Stimulated activated CD8-positive, alpha-beta memory T cell treated with anti-CD3 and anti-CD28 coated beads, Interleukin-12 subunit alpha, Interleukin-12 subunit beta, amount 100 ng/mL, for 1 hour (primary cell): ENCODE data around the gene KRT222.

Experiments
- DNase-seq: peaks from one replicate; pipeline ENCODE4 v3.0.0-alpha.2; 2020; ENCODE audit warnings: low read depth

Gene KRT222

DNA sequence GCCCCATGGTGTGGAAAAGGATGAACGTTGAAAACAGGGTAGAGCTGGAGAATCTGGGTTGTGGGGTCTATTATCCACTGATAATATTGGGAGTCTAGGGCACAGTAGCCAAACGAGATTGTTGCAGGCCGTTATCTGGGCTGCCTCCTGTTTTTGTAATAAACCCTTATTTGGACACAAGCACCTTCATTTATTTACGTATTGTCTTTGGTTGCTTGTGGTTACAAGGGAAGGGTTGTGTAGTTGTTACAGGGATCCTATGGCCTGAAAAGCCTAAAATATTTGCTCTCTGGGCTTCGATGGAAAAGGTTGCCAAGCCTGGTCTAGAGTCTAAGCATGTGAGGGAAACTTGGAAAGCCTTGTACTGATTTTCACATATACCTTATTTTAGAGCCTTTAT is 13.0 kb downstream of the KRT222 start:
- no peak for DNase-seq

DNA sequence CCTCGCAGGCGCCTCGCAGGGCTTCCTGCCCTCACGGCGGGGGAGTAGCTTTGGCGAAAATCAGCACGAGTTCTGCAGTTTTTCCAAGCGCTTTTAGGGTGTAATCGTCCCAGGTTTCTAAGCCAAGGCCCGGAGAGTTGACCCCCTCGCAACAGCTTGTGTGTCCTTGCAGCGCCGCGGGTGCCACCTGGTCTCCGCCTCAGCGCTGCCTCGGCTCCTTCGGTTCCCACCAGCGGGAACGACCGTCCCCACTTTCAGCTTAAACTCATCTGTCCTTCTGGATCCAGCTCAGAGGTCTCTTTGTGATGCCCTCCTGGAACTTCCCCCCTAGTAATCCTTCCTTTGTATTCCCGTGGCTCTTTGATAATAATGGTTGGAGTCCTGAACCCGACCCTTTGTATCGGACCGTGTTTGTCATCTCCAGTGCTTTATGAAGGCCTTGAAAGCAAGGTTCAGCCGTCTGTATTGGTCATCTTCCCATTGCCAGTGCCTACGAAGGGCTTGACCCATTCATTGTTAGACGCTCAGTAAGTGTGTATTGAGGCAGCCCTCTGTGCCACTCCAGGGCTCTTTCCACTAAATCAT is 16.5 kb downstream of the KRT222 start:
- DNase-seq, result no peak

DNA sequence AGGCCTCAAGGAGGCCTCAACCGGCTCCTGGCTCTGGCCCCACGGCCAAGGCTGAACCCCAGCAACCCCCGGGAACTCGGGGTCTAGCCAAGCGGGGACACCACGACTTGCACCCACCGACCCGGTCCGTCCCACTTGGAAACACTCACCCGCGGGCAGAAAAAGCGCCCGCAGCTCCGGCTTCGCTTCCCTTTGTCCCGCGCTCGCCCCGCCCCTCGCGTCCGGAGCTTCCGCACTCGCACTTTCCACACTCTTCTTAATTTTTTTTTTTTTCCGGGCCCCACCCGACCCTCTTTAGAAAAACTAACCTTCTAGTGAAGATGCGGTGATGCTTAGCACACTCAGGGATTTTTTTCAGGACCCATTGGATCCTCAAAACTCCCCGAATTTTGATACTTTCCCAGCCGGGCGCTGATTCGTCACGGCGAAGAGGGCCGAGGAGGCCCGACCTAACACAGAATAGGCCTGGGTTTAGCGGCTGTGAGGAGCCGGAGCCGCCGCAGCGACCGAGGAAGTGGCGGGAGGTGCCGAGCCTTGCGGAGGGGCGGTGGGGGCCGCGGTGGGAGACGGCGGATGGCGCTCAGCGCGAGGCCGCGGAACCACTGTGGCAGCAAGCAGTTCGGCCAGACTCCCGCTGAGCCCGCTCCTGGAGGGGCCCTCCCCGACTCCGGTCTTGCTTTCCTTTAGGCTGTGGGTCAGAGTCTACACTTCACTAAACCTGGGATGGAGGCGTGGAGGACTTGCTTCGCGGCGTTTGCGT is 17.2 kb downstream of the KRT222 start, which contains the start of gene SMARCE1:
TSS of gene SMARCE1 (minus strand) at position 195 of the 760 bp plus-strand sequence. CDS start 2,016 bp downstream, outside the sequence.
- peak; percentile 51 for DNase-seq

DNA sequence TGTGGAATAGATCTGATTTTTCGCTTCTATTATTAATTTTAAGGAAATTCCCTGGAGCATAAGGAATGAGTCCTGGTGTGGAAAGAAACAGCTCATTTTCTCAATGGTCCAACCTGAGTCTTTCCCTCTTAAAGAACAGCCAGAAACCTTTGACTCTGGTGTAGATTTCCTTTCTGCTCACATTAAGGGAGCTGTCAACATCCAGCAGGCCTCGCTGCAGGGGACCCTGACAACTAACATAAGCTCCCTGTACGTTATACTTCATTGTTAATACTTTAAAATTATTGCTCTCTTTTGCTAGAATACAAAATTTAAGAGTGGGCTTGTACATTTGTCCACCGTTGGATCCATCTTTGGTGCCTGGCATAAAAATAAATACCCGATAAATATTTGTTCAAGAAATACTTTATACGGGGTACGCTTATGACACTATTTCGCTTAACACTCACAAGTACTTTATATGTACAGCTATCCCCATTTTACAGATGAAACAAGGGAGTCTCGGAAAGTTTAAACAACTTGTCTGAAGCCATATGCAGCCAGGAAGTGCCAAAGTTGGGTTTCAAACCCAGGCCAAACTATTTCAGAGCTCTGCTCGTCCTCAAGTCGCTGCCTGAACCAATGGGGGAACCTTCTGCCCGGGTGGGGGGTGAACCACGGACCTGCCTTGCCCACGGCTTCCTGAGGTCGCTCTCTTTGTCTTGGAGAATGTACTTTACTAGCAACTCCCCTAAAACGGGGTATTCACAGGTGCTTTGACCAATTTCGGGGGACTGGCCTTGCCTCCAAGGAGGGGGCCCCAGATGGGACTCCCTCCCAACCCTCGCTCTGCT is 18.0 kb downstream of the KRT222 start:
- peak; percentile 22 for DNase-seq

DNA sequence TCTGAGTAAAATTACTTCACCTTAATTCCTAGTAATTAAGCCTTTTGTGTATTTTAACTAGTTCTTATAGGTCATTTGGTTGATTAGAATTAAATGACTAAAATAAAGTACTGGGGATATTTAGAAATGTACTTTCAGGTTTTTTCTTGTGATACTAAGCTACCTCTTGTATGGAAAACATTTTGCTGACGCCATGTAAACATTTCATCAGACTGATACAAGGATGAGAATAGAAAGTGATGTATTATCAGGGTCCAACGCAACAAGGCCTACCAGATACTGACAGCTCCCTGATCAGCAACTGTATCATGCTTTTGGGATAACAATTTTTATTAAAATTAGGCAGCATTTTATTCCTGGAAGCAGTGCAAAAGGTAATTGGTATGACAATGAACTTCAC is 19.0 kb downstream of the KRT222 start:
- DNase-seq, result no peak

DNA sequence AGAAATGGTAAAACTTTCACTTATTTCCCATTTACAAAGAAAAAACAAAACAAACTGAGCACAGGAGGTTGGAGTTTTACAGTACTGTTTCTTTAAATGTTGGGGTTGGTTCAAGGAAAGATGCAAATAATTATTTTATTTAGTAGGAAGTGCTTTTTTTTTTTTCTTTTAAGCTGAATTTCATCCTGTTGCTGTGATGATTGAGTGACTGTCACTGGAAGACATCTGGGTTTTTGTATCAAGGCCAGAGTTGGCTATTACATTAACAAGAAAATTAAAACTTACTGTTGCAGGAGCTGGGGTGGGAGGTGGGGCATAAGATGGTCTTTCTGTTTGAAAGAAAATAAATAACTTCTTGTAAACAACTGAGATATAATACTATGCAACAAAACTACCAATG is 19.7 kb downstream of the KRT222 start:
- no peak for DNase-seq

DNA sequence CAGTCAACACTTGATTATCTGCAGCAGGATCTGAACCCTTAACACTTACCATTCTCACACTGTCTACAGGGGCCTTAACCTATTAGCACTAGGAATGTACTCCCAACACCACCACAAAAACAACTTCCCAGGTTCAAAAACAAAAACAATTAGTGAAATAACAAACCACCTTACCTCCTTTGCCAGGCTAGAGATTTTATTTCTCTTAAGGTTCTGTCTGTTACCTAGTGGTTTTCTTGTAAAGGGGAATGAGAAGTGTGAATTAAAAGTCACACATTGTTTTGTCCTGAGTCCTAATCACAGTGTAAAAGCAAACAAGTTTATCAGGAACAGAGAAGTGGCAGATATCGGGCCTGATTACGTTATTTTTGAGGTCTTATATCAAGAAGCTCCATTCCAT is 27.0 kb downstream of the KRT222 start:
- no peak for DNase-seq

DNA sequence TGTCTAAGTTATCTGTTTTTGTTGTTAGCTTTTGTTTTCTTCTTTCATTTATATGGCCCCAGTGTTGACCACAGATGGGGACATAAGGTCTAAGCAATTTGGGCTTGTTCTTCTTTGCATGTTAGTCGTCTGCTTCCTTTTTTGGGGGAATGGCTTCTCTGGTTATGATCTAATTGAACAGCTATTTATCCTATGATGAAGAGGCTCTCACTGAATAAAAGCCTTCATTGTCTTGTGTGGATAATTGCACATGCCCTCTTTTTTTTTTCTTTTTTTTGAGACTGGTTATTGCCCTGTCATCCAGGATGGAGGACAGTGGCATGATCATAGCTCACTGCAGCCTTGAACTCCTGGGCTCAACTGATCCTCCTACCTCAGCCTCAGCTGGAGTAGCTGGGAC is 31.1 kb downstream of the KRT222 start:
- DNase-seq, result no peak

DNA sequence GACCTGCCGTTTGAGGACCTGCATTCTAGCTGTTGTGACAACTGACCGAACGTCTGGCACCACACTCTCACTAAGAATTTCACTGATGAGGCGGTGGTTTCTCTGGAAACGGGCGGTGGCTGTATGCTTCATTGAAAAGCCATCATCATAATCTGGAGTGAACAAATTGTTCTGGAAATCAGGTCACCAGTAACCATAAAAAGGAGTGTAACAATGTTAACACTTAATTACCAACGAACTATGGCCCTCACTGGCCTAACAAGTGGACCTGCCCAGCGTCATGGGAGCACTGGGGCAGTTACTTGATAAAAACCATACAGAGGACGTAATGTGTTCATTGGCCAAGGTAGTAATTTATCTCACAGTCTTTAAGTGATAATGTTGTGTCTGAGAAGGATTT is 32.8 kb downstream of the KRT222 start:
- DNase-seq, result no peak

DNA sequence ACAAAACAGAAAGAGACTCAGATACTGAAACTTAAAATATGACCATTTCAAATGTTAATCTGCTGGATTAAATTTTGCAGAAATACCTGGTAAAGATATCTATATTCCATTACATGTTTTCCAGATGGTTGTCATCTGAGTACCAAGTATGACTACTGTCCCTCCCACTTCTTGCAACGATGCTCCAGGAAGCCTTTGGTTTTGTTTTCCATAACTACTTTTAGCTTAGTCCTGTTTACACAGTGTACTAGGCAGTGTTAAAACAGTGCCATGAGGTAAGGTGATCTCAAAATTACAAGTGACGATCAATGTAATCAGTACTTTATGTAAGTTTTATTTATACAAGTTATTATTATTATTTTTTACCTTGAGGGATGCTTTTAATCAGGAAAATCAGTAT is 35.1 kb downstream of the KRT222 start:
- DNase-seq, result no peak

DNA sequence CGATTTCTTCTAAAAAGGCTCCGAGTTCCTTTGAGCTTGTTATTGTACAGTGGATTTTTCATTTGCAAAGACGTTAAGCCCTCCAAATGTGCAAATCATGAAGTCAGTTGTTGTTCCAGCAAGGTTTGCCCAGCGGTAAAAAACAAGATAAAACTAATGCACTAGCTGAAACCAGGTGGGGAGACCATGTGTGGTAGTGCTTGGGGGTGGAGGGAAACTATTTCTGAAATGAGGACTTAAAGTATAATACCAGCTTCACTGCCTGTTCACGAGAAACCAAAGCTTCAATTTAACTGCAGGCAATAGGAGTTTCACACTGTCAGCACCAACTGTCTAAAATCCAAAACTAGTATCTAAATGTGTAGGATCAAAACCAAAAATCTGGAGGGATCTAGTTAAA is 39.7 kb downstream of the KRT222 start:
- DNase-seq, result no peak

DNA sequence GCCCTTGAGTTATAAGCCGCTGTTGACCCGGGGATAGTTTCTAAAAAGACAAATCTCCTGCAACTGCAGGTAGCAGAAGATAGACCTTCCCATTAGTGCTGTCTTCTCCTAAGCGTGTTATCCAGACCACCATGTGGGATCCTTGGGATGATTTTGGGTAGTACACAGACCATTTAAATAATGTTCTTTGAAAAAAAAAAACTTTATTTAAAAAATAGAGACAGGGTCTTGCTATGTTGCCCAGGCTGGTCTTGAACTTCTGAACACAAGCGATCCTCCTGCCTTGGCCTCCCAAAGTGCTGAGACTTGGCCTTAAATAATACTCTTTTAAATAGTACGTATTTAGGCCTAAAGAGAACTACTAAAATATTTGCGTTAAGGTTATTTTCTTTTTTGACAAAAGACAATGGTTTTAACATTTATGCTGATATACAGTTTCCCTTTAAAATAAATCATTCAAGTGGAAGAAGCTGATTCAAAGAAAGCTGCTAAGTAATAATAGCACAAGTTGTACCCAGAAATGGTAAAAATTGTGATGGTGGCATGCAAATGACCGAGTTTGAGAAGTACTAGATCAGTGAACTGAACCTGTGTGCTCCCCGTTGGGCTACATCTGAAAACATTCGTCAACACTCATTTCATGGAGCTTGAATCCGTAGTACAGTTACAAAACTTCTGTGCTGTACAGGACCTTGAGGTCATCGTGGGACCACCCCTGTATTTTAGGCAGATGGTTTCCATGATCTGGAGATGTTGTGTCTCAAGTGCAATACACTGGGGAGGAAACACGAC is 41.4 kb downstream of the KRT222 start:
- DNase-seq, result no peak

DNA sequence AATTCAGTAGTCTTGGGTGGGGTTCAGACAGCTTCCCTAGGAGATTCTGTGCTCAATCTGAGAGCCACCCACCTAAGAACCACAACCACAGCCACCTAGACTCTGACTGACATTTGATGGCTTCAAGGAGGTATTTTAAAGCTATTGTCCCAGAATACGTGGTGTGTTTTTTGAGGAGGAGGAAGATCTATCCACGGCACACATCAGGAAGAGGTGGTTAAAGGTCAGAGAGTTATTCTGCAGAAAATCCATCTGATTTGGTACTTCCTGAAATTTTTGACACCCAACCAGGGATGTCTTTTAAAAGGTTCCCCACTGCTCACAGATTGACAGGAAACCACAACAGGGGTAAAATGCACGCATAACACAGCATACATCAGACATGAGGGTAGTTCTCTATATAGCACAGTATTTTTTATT is 42.5 kb downstream of the KRT222 start:
- no peak for DNase-seq

DNA sequence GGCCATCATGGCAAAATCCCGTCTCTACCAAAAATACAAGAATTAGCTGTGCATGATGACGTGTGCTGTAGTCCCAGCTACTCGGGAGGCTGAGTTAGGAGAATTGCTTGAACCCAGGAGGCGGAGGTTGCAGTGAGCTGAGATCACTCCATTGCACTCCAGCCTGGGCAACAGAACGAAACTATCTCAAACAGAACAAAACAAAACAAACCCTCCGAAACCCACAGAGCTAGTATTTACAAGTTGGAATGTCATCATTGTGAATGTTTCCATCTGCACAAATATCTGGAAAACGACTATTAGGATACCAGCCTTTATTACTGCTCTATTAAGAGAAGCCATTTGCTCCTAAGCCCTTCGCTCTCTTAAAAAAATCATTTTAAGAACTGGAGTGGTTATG is 43.4 kb downstream of the KRT222 start:
- no peak for DNase-seq

DNA sequence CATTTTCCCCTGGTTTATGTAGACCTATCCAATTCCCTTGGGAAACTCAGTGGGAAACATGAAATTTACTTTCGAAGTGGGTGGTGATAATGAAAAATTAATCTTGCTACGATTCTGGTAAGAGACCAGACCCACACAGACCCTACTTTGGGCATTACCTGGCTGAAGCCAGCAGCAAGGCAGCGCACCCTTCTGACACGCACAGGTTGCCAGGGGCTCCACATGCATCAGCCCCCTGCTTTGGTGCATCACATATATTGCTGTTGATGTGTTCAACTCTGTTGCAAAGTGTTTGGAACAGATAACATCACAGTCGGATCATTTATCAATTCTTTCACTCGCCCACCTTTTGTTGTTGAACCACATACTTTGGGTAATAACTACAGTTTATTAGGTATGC is 44.0 kb downstream of the KRT222 start:
- no peak for DNase-seq

DNA sequence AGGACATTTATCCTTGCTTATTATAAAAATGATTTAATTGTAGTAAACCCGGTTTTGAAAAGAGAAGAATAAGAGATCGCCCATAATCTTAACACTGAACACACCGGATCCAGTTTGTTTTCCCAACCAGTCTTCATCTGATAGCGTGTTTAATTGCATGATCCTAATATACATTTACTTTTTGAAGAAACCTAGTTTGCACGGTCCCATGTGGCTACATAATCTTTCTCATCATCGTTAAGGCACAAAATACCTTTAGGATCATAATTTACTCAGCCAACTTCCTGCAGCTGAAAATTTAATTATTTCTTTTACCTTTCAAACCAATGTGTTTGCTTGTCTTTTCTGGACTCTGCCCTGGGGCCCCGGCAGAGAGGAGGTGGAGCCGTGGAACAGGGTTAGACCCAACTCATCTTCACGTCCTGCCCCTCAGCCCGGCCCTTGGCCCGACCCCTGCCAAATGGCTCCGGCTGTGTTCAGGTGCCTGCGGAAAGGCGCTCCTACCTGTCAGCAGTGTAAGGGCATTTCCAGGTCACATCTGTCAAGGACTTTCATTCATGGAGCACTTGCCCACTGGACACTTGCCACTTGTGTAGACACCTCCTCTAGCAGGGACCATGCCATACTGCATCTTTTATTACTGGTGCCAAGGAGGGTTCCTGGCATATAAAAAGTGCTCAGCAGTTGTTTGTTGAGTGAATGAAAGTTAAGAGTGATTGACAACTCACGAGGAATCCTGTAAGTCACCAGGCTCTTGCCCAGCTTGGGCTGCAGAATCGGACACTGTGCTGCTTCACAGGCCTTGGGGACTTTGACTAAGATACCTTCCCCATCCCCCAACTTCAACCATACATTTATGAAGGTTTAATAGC is 46.0 kb downstream of the KRT222 start:
- no peak for DNase-seq

DNA sequence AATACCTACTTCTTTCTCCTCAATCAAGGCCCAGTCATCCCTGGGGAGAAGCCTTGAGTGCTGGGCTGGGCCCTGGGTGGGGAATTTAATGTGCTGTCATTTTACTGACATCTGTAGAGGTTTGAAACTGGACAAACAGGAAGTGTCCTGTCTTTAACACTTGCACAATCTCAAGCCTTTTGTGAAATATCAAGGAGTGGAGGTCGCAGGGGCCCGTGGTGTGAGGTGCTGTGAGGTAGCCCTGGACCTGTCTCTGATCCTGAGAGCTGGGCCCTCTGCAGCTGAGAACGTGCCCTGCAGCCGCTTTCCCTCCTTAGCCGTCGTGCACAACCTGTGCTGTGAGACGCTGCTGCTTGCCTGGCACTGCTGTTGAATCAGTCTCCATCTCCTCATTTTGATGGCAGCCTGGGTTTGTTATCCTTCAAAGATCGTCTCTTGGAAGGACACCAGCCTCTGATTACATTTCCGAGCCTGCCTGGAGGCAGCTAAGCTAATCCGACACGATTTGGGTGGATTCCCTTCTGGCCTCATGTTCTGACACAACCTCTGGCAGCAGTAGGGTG is 47.2 kb downstream of the KRT222 start:
- DNase-seq, result no peak

DNA sequence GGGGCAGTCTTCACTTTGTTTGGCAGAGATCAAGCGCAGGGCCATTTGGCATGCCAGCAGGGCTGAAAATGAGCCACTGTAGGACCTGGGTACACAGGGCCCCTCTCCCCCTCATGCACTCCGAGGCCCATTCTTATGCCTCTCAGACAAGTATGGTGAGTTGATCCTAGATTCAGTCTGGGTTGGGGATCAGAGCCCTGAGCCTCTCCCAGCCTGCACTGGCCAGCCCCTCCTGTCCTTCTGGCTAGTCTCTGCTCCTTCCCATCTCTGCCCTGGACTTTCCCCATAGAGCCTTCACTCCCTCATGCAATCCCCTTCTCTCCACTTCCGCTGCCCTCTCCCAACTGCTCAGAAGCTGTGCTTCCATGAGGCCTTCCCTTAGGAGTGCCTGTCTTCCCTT is 48.4 kb downstream of the KRT222 start:
- DNase-seq, result no peak

DNA sequence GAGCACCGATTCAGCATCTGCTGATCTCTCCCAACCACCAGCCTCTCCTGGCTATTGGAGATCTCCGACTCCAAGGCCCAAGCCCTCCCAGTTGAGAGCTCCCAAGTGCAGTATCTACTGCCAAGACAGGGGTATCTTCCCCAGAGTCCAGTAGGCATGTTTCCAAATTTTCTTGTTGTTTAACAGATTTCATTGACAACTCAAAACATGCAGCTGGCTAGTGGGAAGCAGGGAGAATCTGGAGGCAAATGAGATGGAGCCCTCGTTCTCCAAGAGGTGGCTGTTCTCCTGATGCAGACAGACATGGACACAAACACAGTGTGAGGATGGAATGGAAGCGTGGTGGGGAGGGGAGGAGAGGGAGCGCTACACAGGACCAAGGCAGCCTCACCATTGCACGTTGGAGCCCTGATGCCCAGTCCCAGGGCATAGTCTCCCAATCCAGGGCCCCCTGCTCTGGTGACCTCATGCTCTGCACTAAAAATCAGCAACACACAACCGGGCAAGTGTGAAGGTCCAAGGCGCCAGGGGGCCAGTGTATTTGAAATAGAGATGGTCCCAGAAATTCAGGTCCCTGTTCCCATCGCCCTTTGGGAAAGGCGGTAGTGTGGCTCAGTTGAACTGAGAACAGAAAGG is 49.0 kb downstream of the KRT222 start:
- no peak for DNase-seq

DNA sequence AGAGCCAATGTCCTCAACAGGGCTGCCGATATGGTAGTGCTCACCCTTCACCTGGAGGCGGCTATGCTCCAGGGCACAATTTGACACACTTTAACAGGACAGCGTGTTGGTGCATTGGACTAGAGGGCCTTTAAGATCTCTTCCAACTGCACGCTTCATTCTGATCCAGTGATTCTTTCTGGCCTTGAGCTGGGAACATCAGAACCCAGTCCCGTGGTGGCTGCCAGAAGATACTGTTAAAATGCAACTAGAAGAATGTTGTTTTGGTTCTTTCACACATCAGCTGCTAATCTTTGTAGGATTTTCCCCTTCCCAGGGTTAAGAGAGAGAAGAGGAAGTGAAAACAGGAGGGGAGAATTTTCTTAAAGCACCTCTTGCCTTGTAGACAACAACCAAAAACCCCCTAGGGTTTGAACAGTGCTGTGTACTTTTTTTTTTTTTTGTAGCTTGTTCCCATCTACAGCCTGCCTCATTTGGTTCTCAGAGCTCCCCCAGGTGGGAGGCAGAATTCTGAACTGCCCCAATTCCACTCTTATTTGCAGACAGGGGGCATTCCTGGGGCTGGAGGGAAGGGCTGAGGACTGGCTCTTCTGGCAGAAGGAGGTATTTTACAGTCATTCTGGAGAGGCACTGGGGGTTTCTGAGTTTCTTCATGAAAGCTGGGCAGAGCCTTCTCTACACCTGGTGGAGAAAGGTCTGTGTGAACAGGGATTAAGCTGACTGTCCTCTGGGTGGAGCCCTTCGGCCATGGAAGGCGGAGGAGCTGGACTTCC is 49.7 kb downstream of the KRT222 start:
- no peak for DNase-seq
